Activated T-cell treated with anti-CD3 and anti-CD28 coated beads, Interleukin-2, amount 50 U/mL, for 24 hours (primary cell): ENCODE results near the gene HACD2.

Experiments used
- DNase-seq: peaks from one replicate; pipeline ENCODE4 v3.0.0-alpha.2; 2020
- H3K27ac Mint-ChIP-seq: 2 replicates; pipeline ENCODE4 v1.8.0; 2020; ENCODE audit warnings: mild to moderate bottlenecking, mixed read lengths
- H3K27me3 Mint-ChIP-seq: 2 replicates; pipeline ENCODE4 v1.8.0; 2020; ENCODE audit warnings: mixed read lengths
- H3K36me3 Mint-ChIP-seq: 2 replicates; pipeline ENCODE4 v1.8.0; 2020; ENCODE audit warnings: low read depth, mixed read lengths
- H3K4me1 Mint-ChIP-seq: 2 replicates; pipeline ENCODE4 v1.8.0; 2020; ENCODE audit warnings: low read depth, mixed read lengths
- H3K4me3 Mint-ChIP-seq: 2 replicates; pipeline ENCODE4 v1.8.0; 2020; ENCODE audit warnings: mild to moderate bottlenecking, moderate library complexity, mixed read lengths
- H3K9me3 Mint-ChIP-seq: 2 replicates; pipeline ENCODE4 v1.8.0; 2020; ENCODE audit warnings: mixed read lengths

The HACD2 gene

GRCh38 chr3:123480428-123480827 is 104.4 kb downstream of the HACD2 start:
- DNase-seq: no peak
- no peaks in the 10 kb centered on the region for H3K4me1 Mint-ChIP-seq
- peaks cover 27% of the 10 kb centered on the region for H3K27me3 Mint-ChIP-seq
- H3K36me3 Mint-ChIP-seq: no peaks in the 10 kb centered on the region
- no peak overlapping the region for H3K4me3 Mint-ChIP-seq
- no peaks in the 10 kb centered on the region for H3K9me3 Mint-ChIP-seq
- no peak overlapping the region for H3K27ac Mint-ChIP-seq

- DNase-seq: no peak
- H3K9me3 Mint-ChIP-seq: no peaks in the 10 kb centered on the region
- H3K4me3 Mint-ChIP-seq: no peak overlapping the region
- H3K27ac Mint-ChIP-seq: no peak overlapping the region
- H3K4me1 Mint-ChIP-seq: no peaks in the 10 kb centered on the region
- no peaks in the 10 kb centered on the region for H3K36me3 Mint-ChIP-seq
- peaks cover 31% of the 10 kb centered on the region for H3K27me3 Mint-ChIP-seq
These were observed 105.0 kb downstream of the HACD2 start for GRCh38 chr3:123479891-123480290.

GRCh38 chr3:123478314-123478713 is 106.5 kb downstream of the HACD2 start:
- H3K36me3 Mint-ChIP-seq: no peaks in the 10 kb centered on the region
- no peak overlapping the region for H3K4me3 Mint-ChIP-seq
- no peaks in the 10 kb centered on the region for H3K4me1 Mint-ChIP-seq
- no peaks in the 10 kb centered on the region for H3K9me3 Mint-ChIP-seq
- no peak for DNase-seq
- H3K27me3 Mint-ChIP-seq: peaks cover 31% of the 10 kb centered on the region
- no peak overlapping the region for H3K27ac Mint-ChIP-seq

GRCh38 chr3:123476967-123477750 is 107.7 kb downstream of the HACD2 start:
- no peaks in the 10 kb centered on the region for H3K36me3 Mint-ChIP-seq
- H3K9me3 Mint-ChIP-seq: no peaks in the 10 kb centered on the region
- no peak for DNase-seq
- H3K4me3 Mint-ChIP-seq: no peak overlapping the region
- no peaks in the 10 kb centered on the region for H3K4me1 Mint-ChIP-seq
- no peak overlapping the region for H3K27ac Mint-ChIP-seq
- H3K27me3 Mint-ChIP-seq: peaks cover 31% of the 10 kb centered on the region

- Mint-ChIP-seq H3K27ac (no peak overlapping the region), H3K36me3 (no peaks in the 10 kb centered on the region), H3K9me3 (no peaks in the 10 kb centered on the region), H3K27me3 (peaks cover 31% of the 10 kb centered on the region), H3K4me1 (no peaks in the 10 kb centered on the region), H3K4me3 (no peak overlapping the region)
- no peak for DNase-seq
These were observed 109.1 kb downstream of the HACD2 start for GRCh38 chr3:123475786-123476185.

GRCh38 chr3:123471106-123471505 is 113.7 kb downstream of the HACD2 start:
- H3K27ac Mint-ChIP-seq: no peak overlapping the region

GRCh38 chr3:123469323-123469995 is 115.4 kb downstream of the HACD2 start:
- no peaks in the 10 kb centered on the region for H3K9me3 Mint-ChIP-seq
- no peaks in the 10 kb centered on the region for H3K36me3 Mint-ChIP-seq
- no peaks in the 10 kb centered on the region for H3K4me1 Mint-ChIP-seq
- H3K4me3 Mint-ChIP-seq: no peak overlapping the region
- H3K27me3 Mint-ChIP-seq: peaks cover 11% of the 10 kb centered on the region
- DNase-seq: no peak
- H3K27ac Mint-ChIP-seq: no peak overlapping the region

More at GRCh38 chr3:123471106-123471505, 113.7 kb downstream of the HACD2 start:
- Mint-ChIP-seq H3K9me3 (no peaks in the 10 kb centered on the region), H3K4me3 (no peak overlapping the region), H3K27me3 (peaks cover 15% of the 10 kb centered on the region), H3K4me1 (no peaks in the 10 kb centered on the region), H3K36me3 (no peaks in the 10 kb centered on the region)
- no peak for DNase-seq

- Mint-ChIP-seq H3K4me1 (no peaks in the 10 kb centered on the region), H3K27ac (no peak overlapping the region), H3K36me3 (no peaks in the 10 kb centered on the region), H3K4me3 (no peak overlapping the region), H3K27me3 (peaks cover 14% of the 10 kb centered on the region), H3K9me3 (no peaks in the 10 kb centered on the region)
- DNase-seq: no peak
These were observed 117.8 kb downstream of the HACD2 start for GRCh38 chr3:123467046-123467445.

GRCh38 chr3:123464211-123464610 is 120.6 kb downstream of the HACD2 start:
- Mint-ChIP-seq H3K4me1 (no peaks in the 10 kb centered on the region), H3K27ac (no peak overlapping the region), H3K4me3 (no peak overlapping the region), H3K27me3 (peaks cover 25% of the 10 kb centered on the region), H3K36me3 (no peaks in the 10 kb centered on the region), H3K9me3 (no peaks in the 10 kb centered on the region)
- DNase-seq: no peak

- DNase-seq: no peak
- Mint-ChIP-seq H3K4me1 (no peaks in the 10 kb centered on the region), H3K27ac (no peak overlapping the region), H3K9me3 (no peaks in the 10 kb centered on the region), H3K36me3 (no peaks in the 10 kb centered on the region), H3K27me3 (peaks cover 40% of the 10 kb centered on the region), H3K4me3 (no peak overlapping the region)
These were observed 125.0 kb downstream of the HACD2 start for GRCh38 chr3:123459862-123460261.

- Mint-ChIP-seq H3K36me3 (no peaks in the 10 kb centered on the region), H3K9me3 (no peaks in the 10 kb centered on the region), H3K27ac (no peak overlapping the region), H3K4me3 (no peak overlapping the region), H3K27me3 (peaks cover 51% of the 10 kb centered on the region), H3K4me1 (no peaks in the 10 kb centered on the region)
- no peak for DNase-seq
These were observed 126.6 kb downstream of the HACD2 start for GRCh38 chr3:123458255-123458654.

GRCh38 chr3:123457841-123458240 is 127.0 kb downstream of the HACD2 start:
- peaks cover 51% of the 10 kb centered on the region for H3K27me3 Mint-ChIP-seq

GRCh38 chr3:123453675-123454074 is 131.2 kb downstream of the HACD2 start:
- H3K27ac Mint-ChIP-seq: no peak overlapping the region
- no peaks in the 10 kb centered on the region for H3K36me3 Mint-ChIP-seq
- H3K27me3 Mint-ChIP-seq: peaks cover 56% of the 10 kb centered on the region
- no peak overlapping the region for H3K4me3 Mint-ChIP-seq
- DNase-seq: no peak
- no peaks in the 10 kb centered on the region for H3K4me1 Mint-ChIP-seq
- no peaks in the 10 kb centered on the region for H3K9me3 Mint-ChIP-seq

More at GRCh38 chr3:123457841-123458240, 127.0 kb downstream of the HACD2 start:
- H3K4me1 Mint-ChIP-seq: no peaks in the 10 kb centered on the region
- H3K36me3 Mint-ChIP-seq: no peaks in the 10 kb centered on the region
- H3K9me3 Mint-ChIP-seq: no peaks in the 10 kb centered on the region
- no peak overlapping the region for H3K27ac Mint-ChIP-seq
- no peak overlapping the region for H3K4me3 Mint-ChIP-seq
- no peak for DNase-seq

- Mint-ChIP-seq H3K27ac (no peak overlapping the region), H3K27me3 (peaks cover 54% of the 10 kb centered on the region), H3K4me3 (no peak overlapping the region), H3K36me3 (no peaks in the 10 kb centered on the region), H3K9me3 (no peaks in the 10 kb centered on the region), H3K4me1 (peaks cover 1% of the 10 kb centered on the region)
- no peak for DNase-seq
These were observed 133.7 kb downstream of the HACD2 start for GRCh38 chr3:123451186-123451585.

GRCh38 chr3:123449997-123450604 is 134.8 kb downstream of the HACD2 start:
- no peaks in the 10 kb centered on the region for H3K9me3 Mint-ChIP-seq
- H3K36me3 Mint-ChIP-seq: no peaks in the 10 kb centered on the region
- no peak for DNase-seq
- peaks cover 1% of the 10 kb centered on the region for H3K4me1 Mint-ChIP-seq
- no peak overlapping the region for H3K27ac Mint-ChIP-seq
- H3K4me3 Mint-ChIP-seq: peak overlapping the region; percentile 34
- peaks cover 61% of the 10 kb centered on the region for H3K27me3 Mint-ChIP-seq
